Prostate gland (tissue), 2 donors: ENCODE measurements around the gene HIC2.
"Not testable (repeated sequence)": the region's sequence is repeated elsewhere in the genome, so short reads cannot be mapped to it uniquely, and the experiment has no call there.

Source experiments
- CTCF ChIP-seq, 4 experiments: fragments of 200-600 bp in 2 of 4; fragments of 450-650 bp in 2 of 4; sonication (generic) in 2 of 4; IDR thresholded peaks; 1 replicate in 3 of 4; 2 replicates in 1 of 4; pipeline ENCODE4 v1.5.1; 2016 to 2019; ENCODE audit warnings: antibody characterized with exemption in 4 of 4, mild to moderate bottlenecking in 2 of 4, moderate library complexity in 2 of 4
- POLR2A ChIP-seq: fragments of 450-650 bp; IDR thresholded peaks from one replicate; pipeline ENCODE4 v1.6.1; 2016; ENCODE audit warnings: antibody characterized with exemption, mild to moderate bottlenecking
- POLR2AphosphoS5 ChIP-seq: sonication (generic); formaldehyde crosslinking; IDR thresholded peaks from one replicate; pipeline ENCODE4 v1.6.1; 2017; ENCODE audit warnings: antibody characterized with exemption

GRCh38 chr22:21402763-21403314 is 14.3 kb upstream of the HIC2 start:
- TF ChIP-seq POLR2AphosphoS5; CTCF (IDR thresholded peaks at IDR 0.05); POLR2A: not testable (repeated sequence)
